HG02981 (cell line): Measurements from ENCODE around the gene AQP2.

Experiments used
- ATAC-seq: cut with Tn5 transposase; IDR thresholded peaks from one replicate; pipeline ENCODE4 v1.9.1; 2021; ENCODE audit warnings: mild to moderate bottlenecking, moderate library complexity; ENCODE audit not compliant: unreplicated experiment

Gene AQP2

DNA sequence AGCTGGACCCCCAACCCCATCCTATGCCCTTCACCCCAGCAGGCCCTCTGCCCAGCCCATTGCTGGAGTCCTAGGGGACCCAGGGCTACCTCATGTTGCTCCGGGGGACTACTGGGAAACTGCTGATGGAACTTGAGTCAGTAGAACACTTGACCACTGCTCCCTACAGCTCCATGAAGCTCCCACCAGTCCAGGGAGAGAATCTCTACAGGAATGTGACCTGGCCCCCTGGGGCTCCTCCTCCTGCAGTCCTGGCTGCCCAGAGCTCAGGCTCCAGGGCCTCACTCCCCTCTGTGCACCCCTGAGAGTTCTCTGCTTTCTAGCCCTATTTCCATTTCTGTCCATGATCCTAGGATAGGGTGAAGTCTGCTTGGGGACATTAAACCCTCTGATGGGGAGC, 10.8 kb upstream of the AQP2 start:
- no peak for ATAC-seq

DNA sequence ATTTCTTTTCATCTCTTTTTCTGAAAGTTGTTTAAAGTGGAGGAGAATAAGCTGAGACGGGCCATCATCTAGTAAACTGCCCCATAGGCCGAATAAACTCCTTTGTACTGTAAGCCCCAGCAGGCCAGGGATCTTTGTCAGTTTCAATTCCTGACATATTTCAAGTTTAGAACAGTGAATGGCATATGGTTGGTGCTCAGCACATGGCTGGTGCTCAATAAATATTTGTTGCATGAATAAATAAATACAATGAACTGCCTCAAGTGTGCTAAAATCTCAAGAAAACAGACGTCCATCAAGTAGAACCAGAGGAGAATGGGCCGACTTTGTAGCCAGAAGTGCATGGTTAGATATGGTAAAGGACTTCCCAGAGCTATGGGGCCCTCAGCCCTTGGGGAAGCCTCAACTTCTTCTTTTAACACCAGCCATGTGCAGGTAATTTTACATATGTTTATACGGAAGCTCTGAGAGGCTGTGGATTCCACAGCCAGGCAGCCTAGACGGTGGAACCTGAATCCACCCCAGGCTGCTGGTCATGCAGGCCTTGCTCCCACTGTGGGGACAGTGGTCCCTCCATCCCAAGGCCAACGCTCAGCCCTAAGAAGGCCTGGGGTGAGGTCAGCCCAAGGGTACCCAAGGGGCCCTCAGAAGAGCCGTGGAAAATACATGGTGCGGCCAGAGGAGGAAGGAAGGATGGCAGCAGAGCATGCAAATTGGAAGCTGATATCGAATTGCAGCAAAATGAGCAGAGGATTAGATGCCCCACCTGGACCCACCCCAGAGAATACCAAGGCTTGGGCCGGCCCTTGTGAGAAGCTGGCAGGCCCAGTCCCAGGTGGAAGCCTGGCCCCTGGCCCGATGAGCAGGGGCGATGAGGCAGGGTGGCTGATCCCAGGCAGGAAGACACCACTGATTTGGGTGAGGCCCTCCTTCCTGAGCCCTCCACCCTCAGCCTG, 8.7 kb upstream of the AQP2 start:
- no peak for ATAC-seq

DNA sequence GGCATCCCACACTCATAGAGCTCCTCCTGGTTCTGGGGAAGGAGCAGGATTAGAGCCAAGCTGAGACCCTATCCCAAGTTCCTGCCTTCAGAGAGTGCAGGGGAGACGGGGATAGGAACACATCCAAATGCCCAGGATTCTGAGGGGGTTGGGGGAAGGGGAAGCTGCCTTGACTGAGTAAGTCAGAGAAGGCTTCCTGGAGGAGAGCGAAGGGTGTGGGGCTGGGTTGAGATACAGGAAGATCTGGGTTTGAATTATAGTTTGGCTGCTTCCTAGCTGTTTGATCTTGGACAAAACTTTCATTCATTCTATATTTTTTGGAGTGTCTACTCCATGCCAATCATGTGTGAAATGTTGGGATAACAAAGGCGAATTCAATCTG, 8.0 kb upstream of the AQP2 start:
- no peak for ATAC-seq

DNA sequence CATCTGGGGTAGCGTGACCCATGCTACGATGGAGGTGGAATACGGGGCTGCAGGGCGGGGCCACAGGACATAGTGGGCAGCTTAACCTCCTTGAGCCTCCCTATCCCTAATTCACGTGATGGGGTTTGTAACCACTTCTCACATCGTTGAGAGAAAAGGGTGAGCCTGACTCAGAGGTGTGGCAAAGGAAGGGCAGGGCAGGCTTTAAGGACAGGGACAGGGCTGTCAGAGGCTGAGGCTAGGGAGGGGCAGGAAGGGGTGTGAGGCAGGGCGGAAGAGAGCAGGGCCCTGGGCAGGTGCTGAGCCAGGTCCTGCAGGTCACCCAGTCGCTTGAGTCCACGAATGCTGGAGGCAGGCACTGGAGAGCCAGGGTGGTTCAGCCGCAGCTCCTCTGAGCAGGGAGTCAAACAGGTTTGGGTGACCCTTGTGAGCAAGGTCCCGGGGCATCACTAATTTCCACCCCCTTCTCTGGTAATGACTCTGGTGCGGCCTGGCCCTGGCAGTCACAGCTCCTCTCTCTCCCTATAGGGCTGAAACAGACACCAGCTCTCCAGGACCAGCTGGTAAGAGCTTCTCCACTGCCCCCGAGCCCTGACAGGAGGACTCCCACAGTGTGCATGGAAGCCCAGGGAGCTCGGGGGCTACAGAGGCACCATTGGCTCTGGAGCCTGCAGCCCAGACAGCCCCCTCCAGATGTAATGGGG, 7.5 kb upstream of the AQP2 start:
- ATAC-seq: no peak

DNA sequence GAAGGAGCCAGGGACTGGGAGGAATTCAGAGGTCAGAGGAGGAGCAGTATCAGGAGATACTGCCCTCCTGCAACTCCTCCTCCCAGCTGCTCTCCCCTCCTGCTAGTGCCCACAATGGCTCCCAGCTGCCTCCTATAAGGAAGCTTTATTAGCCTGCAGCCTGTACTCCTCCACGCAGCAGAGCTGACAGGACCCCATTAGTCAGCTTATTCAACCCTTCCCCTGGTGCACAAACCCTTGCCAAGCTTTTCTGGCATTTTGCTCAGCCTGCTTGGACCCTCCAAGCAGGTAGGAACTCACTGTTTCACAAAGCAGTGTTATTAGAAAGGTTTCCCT, 6.9 kb upstream of the AQP2 start:
- ATAC-seq: no peak

DNA sequence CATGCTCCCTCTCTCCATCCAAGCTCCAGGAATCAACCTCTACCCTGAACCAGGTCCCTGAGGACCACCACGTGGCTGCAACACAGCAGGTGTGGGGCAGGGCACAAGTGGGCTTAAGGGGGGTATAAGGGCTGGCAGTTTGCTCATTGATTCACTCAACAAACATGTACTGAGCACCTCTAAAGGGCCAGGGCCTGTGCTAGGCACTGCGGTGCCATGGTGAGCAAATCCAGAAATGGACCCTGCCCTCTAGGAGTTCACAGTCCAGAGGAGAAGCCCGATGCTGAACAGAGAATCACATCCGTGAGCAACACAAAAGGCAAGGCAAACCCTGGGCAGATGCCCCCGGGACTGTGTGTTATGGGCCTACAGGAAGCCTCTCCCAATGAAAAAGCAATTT, 6.5 kb upstream of the AQP2 start:
- no peak for ATAC-seq

DNA sequence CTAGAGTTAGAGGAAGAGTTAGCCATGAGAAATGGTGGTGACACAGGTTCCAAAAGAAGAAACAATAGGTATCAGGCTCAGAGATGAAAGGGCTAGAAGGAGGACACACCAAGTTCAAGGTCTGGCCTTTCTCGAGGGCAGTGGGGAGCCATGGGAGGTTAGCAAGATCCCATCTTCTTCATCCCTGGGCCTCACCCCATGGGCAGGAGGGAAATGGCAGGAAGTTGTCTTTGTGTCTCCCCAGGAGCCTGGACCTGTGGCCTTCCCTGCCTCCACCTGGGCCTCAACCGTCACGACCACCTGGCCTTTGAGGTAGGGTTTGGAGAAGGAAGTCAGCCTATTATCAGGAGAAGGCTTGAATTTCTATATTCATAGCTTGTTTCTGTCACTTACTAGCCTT, 5.8 kb upstream of the AQP2 start:
- no peak for ATAC-seq

DNA sequence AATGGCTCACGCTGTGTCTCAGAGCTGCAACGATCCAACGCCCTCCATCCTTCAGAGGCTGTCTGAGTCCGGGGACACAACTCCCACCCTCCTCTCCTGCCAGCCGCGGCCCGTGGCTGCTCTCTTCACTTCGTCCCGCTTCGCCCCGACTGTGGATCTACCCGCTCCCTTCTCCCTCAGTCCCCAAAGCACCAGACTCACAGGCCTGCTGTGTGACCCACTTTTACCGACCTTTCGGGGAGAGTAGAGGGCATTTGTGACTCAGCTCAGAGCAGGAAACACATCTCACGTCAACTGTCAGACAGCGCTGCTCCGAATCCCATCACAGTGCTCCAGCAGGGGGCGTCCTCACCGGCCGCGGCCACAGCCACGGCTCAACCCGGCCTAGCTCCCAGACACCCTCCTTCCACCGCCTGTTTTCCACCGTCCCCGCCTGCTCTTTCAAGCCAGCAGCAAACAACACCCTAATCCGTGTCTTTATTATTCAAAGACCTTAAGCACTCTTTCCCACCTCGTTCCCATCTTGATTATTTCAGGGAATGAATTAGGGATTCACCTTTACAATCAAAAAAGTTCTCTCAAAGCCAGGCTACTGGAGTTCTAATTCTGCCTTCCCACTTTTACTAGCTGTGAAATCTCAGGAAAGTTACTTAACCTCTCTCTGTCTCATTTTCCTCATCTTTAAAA, 5.0 kb upstream of the AQP2 start:
- no peak for ATAC-seq

DNA sequence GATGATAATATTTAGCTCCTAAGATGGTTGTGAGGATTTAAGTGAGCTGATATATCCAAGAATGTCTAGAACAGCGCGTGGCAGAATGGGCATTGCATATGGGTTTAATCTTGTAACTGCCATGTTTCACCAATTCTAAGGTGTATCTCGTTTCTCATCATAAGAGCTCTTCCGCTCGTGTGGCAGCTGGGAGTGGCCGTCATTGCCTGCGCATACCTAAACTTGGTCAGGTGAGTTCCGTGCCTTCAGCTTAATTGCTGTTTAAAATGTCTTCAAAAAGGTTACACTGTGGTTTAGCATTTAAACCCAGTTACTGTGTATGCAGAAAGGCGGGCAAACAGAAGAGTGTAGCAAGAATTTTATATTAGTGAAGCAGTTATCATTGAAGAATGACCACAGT, 4.5 kb upstream of the AQP2 start:
- ATAC-seq: no peak

DNA sequence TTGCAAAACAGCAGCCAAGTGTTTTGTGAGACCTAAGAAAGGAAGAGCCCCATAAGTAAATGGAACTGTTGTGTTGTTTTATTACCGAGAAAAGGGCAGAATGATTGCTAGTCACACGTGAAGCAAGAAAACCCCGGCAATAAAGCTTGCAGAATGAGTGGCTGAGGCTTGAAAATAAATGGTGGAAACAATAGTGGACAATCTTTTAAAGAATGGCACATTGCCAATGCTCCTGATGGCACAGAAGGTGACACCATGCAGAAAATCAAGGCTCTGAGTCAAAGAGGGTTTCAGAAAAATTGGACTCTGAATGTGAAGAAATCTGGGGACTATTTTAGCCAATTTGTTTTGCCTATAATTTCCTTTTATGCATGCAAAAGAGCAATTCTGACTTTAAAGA, 4.0 kb upstream of the AQP2 start:
- ATAC-seq: no peak

DNA sequence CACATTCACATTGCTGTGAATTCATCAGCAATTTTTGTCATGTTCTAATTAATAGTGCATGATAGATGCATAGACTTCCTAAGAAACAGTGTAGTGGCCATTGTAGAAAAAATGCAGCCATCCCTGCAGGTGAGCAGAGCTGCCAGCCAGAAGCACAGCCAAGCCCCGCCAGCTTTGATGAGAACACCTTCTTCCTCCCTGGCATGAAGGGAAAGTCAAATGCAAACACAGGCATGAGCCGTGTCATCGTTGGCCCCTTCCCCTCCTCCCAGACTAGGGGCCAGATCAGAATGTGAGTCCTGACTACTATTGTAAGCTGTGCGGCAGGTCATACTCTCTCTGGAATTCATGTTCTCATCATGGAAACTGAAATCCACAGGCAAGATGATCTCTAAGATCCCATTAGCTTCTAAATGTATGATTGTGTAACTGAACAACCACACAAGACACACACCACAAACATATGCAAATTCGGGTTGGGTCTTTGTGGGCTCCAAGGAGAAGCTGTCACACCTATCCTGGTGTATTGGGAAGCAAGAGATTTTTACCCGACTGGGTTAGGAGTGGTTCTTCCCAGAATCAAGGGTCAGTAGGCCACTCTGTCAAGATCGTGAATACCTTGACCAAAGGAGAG, 2.8 kb upstream of the AQP2 start:
- ATAC-seq: no peak

DNA sequence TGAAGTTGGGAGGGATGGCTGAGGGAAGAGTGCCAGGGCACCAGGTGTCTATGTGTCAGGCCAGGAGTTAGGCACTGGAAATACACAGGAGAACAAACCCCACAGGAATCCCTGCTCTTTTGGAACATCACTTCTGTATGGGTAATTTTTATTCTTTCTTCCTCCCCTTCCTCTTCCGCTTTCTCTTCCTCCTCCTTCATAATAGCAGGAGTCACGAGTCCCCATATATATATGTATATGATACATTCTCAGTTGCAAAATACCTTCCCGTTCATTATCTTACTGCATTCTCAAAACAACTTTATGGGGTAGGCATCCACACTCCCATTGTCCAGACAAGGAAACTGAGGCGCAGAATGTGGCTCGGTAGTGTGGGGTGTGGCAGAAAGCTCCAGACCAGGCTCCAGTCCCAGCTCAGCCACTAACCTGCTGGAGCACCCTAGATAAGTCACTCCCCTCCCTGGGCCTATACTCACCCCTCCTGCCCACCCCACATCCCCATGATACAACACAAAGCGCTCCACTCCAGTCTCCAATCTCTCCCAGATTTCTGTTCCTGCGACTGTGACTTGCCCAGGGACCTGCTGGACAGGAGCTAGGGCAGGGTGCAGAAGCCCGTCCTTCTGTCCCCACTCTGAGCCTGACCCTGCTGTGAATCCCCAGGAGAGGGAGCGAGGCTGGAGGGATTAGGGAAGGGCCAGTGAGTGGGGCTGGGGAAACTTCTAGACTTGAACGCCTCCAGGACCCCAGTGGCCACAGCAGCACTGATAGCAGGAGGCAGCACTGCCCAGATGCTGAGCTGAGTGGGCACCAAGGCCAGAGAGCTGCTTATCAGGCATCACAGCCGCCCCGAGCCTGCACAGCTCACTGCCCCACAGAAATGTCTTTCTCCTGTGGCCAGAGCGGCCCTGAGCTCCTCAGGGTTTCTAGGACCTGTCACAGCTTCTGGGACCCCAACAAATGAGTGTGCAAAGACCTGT, 1.4 kb upstream of the AQP2 start:
- no peak for ATAC-seq

DNA sequence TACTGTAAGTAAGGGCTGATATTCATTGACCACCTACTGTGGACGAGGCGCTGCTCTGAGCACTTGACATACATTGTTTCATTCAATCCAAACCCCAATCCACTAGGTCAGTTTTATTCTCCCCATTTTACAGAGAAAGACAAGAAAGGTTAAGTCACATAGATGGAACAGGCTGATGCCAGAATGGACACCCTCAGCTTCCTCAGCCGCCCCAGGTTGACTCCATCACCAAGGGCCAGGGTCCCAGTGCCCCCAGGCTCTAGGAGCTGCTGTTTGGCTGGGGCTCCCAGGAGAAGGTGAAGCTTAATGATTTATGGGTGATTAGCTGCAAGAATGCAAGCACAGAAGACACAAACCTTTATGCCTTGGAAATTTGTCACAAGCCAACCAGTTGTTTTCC, 671 bp upstream of the AQP2 start:
- ATAC-seq: no peak

DNA sequence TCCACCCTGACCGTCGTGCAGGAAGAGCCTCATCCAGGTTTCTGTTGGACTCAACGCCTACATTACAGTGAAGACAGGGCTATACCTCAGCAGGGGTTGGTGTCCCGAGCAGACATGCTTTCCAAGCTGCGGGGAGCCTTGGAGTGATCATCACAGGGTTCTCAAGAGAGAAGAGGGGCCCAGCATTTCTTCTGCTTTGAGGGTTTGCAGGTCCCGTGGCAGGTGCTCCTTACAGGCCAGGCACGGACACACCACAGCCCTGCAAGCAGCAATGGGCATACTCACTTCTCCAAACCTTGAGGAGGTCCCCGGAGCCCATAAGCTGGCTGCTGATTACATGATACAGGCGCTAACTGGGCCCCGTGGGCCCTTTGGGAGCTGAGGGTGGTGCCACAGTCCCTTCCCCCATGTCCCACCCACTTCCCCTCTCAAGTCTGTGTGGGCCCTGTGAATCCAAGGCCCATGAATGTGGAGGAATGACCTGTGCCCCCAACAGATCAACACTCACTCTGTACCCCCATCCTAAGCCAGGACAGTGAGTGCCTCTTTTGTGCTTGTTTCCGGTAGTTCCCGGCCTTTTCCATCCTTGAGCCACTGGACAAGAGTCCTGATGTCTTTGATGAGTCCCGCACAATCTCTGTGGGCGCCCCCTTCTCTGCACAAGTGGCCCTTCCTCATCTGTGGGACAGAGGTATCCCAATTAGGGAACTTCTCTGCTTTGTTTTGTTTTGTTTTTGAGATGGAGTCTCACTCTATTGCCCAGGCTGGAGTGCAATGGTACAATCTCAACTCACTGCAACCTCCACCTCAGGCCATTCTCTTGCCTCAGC, 1.1 kb downstream of the AQP2 start:
- no peak for ATAC-seq

DNA sequence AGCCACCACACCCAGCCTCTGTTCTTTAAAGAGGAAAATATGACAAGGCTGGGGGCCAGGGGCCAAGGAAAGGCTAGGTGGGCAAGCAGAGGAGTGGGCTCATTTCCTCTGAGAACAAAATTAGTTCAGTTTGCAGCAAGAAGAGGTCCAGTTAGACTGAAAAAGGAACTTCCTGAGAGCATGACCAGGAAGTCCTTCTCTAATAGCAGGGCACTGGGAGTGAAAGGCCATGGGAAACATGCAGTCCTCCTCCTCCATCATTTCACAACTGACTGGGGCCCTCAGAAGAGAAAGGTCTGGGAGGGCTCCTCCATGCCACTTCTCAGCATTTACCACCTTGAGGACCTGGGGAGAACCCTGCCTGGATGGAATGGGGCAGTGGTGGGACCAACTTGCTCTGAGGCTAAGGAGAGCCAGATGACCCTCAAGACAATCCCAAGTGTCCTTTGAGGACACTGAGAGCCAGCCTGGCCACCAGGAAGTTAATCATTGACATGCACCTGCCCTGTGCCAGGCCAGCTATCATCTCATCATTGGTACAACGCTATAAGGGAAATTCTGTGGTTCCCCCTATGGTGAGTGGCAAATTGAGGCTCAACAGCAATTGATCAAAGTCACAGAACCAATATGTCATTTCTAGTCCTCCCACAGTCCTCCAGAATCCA, 2.0 kb downstream of the AQP2 start:
- no peak for ATAC-seq

DNA sequence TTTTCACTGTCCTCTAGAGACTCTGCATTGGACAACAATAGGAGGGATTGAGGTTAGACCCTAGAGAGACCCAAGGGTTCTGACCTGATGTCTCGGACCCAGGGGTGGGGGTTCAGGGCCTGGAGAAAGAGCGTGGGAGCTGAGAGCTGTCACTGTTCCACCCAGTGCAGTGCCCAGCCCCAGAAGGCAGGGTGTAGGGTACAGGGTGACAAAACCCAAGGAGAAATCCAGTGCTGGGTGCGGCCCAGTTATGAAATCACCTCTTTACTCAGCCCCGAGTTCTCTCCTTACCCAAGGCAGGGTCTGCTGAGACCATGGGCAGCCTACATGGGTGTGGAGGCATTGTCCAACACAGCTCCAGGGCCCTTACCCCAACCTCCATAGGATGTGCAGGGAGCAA, 2.6 kb downstream of the AQP2 start:
- ATAC-seq: no peak

DNA sequence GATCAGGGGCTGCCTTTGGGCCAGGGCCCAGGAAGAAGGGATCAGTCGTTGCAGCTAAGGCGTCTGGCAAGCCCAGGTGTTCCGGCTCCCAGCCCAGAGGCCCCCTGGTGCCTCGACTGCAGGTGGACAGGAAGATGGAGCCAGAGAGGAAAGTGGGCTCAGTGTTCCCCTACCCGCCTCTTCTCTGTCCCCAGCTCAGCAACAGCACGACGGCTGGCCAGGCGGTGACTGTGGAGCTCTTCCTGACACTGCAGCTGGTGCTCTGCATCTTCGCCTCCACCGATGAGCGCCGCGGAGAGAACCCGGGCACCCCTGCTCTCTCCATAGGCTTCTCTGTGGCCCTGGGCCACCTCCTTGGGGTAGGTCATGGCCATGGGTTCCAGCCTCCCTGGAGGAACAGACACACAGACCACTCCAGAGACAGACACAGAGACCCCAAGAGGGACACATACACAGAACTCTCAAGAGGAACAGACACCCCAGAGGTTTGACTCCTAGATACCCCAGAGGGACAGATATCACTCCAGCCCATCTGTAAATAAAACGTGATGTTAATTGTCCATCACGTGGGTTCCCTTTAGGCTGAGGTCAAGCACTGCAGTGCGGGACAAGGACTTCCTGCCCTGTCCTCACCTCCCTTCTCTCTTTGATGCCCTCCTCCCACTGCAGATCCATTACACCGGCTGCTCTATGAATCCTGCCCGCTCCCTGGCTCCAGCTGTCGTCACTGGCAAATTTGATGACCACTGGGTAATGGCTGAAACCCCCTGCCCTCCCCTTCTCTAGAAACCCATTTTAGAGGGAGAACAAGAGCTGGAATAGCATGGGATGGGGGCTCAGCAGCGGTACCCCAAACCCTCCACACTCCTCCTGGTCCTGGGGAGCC, 3.7 kb downstream of the AQP2 start:
- no peak for ATAC-seq
